DND-41 (cell line): ENCODE data around the gene AMMECR1L.
"Not testable (repeated sequence)": the region's sequence is repeated elsewhere in the genome, so short reads cannot be mapped to it uniquely, and the experiment has no call there.

ENCODE experiments used
- ATAC-seq: fragments of 200-7000 bp; cut with Tn5 transposase; 3 replicates; pipeline ENCODE4 v1.9.1; 2021; ENCODE audit warnings: low read depth; ENCODE audit not compliant: insufficient read depth
- DNase-seq: peaks from one replicate; pipeline ENCODE4 v3.0.0-alpha.2; 2020
- H2AFZ ChIP-seq: 2 replicates; pipeline ENCODE4 v1.6.0; 2012; ENCODE audit warnings: low read depth, low read length
- H3K27ac ChIP-seq: 2 replicates; pipeline ENCODE4 v1.5.1; 2012; ENCODE audit warnings: low read length, inconsistent platforms
- H3K27me3 ChIP-seq: fragments of 200-600 bp; sonication (generic); 2 replicates; pipeline ENCODE4 v1.6.0; 2012; ENCODE audit warnings: low read length, mild to moderate bottlenecking, inconsistent platforms; ENCODE audit not compliant: insufficient read depth, poor library complexity
- H3K36me3 ChIP-seq: 2 replicates; pipeline ENCODE4 v1.5.1; 2012; ENCODE audit warnings: low read length, inconsistent platforms; ENCODE audit not compliant: insufficient read depth
- H3K4me1 ChIP-seq: 2 replicates; pipeline ENCODE4 v1.5.1; 2012; ENCODE audit warnings: mild to moderate bottlenecking, low read length; ENCODE audit not compliant: insufficient read depth
- H3K4me2 ChIP-seq: 2 replicates; pipeline ENCODE4 v1.6.0; 2012; ENCODE audit warnings: mild to moderate bottlenecking, moderate library complexity, low read length, inconsistent platforms; ENCODE audit not compliant: insufficient read depth
- H3K4me3 ChIP-seq, 2 experiments: fragments of 200-600 bp in 1 of 2; shearing (Covaris generic) in 1 of 2; 2 replicates each; pipeline ENCODE4 v1.5.1; 2012 to 2016; ENCODE audit warnings: inconsistent platforms in 2 of 2, low read length in 2 of 2, mild to moderate bottlenecking in 2 of 2, low read depth in 1 of 2, moderate library complexity in 1 of 2
- H3K79me2 ChIP-seq: 2 replicates; pipeline ENCODE4 v1.6.0; 2012; ENCODE audit warnings: low read length, inconsistent platforms; ENCODE audit not compliant: insufficient read depth
- H3K9ac ChIP-seq: 2 replicates; pipeline ENCODE4 v1.6.0; 2012; ENCODE audit warnings: low read depth, mild to moderate bottlenecking, inconsistent platforms, low read length, moderate library complexity
- H3K9me3 ChIP-seq: 2 replicates; pipeline ENCODE4 v1.5.1; 2012; ENCODE audit warnings: low read length, moderate library complexity, mild to moderate bottlenecking, inconsistent platforms; ENCODE audit not compliant: insufficient read depth, severe bottlenecking
- H4K20me1 ChIP-seq: 2 replicates; pipeline ENCODE4 v1.6.0; 2012; ENCODE audit warnings: low read length; ENCODE audit not compliant: insufficient read depth
- EZH2 ChIP-seq: IDR thresholded peaks from 3 replicates; pipeline ENCODE4 v1.6.1; 2012; ENCODE audit warnings: borderline replicate concordance, low read depth, mild to moderate bottlenecking, moderate library complexity, low read length, inconsistent platforms; ENCODE audit not compliant: severe bottlenecking
- TF ChIP-seq, protein P1 (sequence below): IDR thresholded peaks from 2 replicates; pipeline ENCODE4 v1.5.1; 2012; ENCODE audit warnings: borderline replicate concordance, low read length, moderate library complexity, mild to moderate bottlenecking; ENCODE audit not compliant: poor library complexity, severe bottlenecking; ENCODE audit errors: extremely low read depth

AMMECR1L gene

GRCh38 chr2:127909019-127909418 lies 23.3 kb upstream of the AMMECR1L start:
- Histone ChIP-seq H2AFZ (no peak overlapping the region), H3K79me2 (no peaks in the 10 kb centered on the region), H3K36me3 (no peaks in the 10 kb centered on the region), H3K4me3 (no peak overlapping the region), H3K27me3 (no peaks in the 10 kb centered on the region), H3K27ac (no peak overlapping the region), H3K4me2 (no peak overlapping the region), H3K9me3 (no peaks in the 10 kb centered on the region), H3K9ac (no peak overlapping the region), H3K4me1 (no peaks in the 10 kb centered on the region), H4K20me1 (no peaks in the 10 kb centered on the region)
- ATAC-seq (no peak), DNase-seq (no peak)
- TF ChIP-seq, protein P1, sequence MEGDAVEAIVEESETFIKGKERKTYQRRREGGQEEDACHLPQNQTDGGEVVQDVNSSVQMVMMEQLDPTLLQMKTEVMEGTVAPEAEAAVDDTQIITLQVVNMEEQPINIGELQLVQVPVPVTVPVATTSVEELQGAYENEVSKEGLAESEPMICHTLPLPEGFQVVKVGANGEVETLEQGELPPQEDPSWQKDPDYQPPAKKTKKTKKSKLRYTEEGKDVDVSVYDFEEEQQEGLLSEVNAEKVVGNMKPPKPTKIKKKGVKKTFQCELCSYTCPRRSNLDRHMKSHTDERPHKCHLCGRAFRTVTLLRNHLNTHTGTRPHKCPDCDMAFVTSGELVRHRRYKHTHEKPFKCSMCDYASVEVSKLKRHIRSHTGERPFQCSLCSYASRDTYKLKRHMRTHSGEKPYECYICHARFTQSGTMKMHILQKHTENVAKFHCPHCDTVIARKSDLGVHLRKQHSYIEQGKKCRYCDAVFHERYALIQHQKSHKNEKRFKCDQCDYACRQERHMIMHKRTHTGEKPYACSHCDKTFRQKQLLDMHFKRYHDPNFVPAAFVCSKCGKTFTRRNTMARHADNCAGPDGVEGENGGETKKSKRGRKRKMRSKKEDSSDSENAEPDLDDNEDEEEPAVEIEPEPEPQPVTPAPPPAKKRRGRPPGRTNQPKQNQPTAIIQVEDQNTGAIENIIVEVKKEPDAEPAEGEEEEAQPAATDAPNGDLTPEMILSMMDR = no peak
- TF ChIP-seq EZH2 = no peak

- DNase-seq, H3K9ac ChIP-seq, H2AFZ ChIP-seq, H3K36me3 ChIP-seq, H3K4me3 ChIP-seq, H3K4me1 ChIP-seq, ATAC-seq, H3K27me3 ChIP-seq, H3K27ac ChIP-seq, H3K9me3 ChIP-seq, H3K4me2 ChIP-seq, H4K20me1 ChIP-seq, H3K79me2 ChIP-seq: not testable (repeated sequence)
Observed at GRCh38 chr2:127907733-127908400, 22.1 kb upstream of the AMMECR1L start.

DNA sequence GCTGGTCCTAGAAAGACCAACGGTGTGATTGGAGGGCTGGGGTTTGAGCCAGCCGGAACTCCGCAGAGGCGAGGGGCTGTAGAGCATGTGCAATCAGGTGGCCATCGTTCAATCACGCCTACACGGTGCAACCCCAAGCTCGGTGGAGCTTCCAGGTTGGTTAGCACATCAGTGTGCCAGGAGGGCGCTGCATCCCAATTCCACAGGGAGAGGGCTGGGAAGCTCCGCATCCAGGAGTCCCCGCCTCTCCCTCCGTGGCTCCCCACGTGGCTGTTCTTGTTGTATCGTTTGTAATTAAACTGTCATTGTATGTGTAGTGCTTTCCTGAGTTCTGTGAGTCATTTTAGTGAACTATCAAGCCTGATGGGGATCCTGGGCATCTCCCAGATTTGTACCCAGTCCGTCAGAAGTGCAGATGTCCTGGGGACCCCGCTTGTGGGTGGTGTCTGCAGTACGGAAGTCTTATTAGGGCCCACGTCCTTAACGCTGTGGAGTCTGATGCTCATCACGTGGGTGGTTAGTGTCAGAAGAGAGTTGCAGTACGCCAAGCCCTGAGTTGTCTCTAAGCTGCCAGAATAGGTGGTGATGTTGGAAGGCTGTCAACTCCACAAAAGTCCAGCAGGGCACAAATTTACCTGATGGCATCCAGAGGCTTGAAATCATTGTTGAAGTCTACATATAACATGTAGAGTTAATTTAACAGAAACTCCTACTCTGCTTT lies 20.6 kb upstream of the AMMECR1L start:
- no peak overlapping the region for H3K27ac ChIP-seq
- H3K4me2 ChIP-seq = no peak overlapping the region
- H3K4me1 ChIP-seq = no peaks in the 10 kb centered on the region
- no peak for ATAC-seq
- H4K20me1 ChIP-seq = no peaks in the 10 kb centered on the region
- DNase-seq = no peak
- no peaks in the 10 kb centered on the region for H3K27me3 ChIP-seq
- no peaks in the 10 kb centered on the region for H3K36me3 ChIP-seq
- H3K79me2 ChIP-seq = no peaks in the 10 kb centered on the region
- H3K9me3 ChIP-seq = no peaks in the 10 kb centered on the region
- no peak for TF ChIP-seq EZH2
- TF ChIP-seq, protein P1 = no peak
- H3K4me3 ChIP-seq = no peak overlapping the region
- H3K9ac ChIP-seq = no peak overlapping the region
- no peak overlapping the region for H2AFZ ChIP-seq

DNA sequence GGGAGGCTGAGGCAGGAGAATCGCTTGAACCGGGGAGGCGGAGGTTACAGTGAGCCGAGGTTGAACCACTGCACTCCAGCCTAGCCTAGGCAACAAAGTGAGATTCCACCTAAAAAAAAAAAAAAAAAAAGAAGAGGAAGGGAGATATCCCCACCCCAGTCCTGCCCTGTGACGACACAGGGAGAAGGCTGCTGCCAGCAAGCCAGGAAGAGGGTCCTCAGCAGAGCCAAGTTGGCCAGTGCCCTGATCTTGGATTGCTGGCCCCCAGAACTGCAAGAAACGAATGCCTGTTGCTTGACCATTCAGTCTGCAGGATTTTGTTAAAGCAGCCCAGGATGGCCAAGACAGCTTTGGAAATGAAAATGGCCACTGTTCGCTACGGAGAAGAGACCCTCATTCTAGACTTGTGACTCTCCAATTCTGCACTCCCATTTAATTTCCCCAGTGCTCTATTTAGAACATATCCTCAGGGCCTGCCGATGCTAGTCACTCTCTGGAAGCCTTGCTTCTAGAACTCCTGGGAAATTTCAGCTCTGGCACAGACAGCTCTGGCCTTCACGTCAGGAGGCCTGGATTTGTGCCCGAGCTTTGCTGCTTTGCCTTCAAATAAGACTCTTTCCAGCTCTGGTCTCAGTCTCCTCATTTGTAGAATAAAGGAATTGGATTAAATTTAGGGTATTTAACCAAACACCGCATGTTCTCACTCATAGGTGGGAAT lies 15.7 kb upstream of the AMMECR1L start:
- no peak for DNase-seq
- TF ChIP-seq EZH2 = no peak
- Histone ChIP-seq H3K27ac (no peak overlapping the region), H3K4me2 (no peak overlapping the region), H3K36me3 (no peaks in the 10 kb centered on the region), H3K79me2 (no peaks in the 10 kb centered on the region), H2AFZ (no peak overlapping the region), H3K27me3 (no peaks in the 10 kb centered on the region), H3K9me3 (no peaks in the 10 kb centered on the region), H4K20me1 (no peaks in the 10 kb centered on the region), H3K4me3 (no peak overlapping the region), H3K4me1 (no peaks in the 10 kb centered on the region), H3K9ac (no peak overlapping the region)
- no peak for ATAC-seq
